ENCODE measurements around the gene GABRD.

Gene GABRD

GRCh38 chr1:2022063-2022770 is 3.1 kb downstream of the GABRD start:
- H3K27me3 ChIP-seq (ENCODE audit: insufficient read depth, low read depth): peaks cover 91% of the 10 kb centered on the region
- no peak overlapping the region for H3K4me2 ChIP-seq
- no peak for TF ChIP-seq CTCF (conservative IDR thresholded peaks at IDR 0.05; ENCODE audit: low read depth, low read length)
- H3K4me3 ChIP-seq (IDR thresholded peaks at IDR 0.05; ENCODE audit: insufficient read depth, low read depth, low read length): no peak overlapping the region
- no peaks in the 10 kb centered on the region for H3K4me1 ChIP-seq (ENCODE audit: low read depth, poor library complexity, severe bottlenecking)
- no peak overlapping the region for H2AFZ ChIP-seq (ENCODE audit: low read depth)
- H3K36me3 ChIP-seq (ENCODE audit: insufficient read depth): no peaks in the 10 kb centered on the region
- H3K27ac ChIP-seq: no peak overlapping the region
- no peaks in the 10 kb centered on the region for H3K79me2 ChIP-seq (ENCODE audit: insufficient read depth, low read depth)
- no peaks in the 10 kb centered on the region for H4K20me1 ChIP-seq (ENCODE audit: insufficient read depth)
- H3K9ac ChIP-seq: no peak overlapping the region

- no peak overlapping the region for H3K9ac ChIP-seq
- no peak for TF ChIP-seq CTCF (conservative IDR thresholded peaks at IDR 0.05; ENCODE audit: low read depth, low read length)
- H3K27me3 ChIP-seq (ENCODE audit: insufficient read depth, low read depth): peaks cover 90% of the 10 kb centered on the region
- H4K20me1 ChIP-seq (ENCODE audit: insufficient read depth): no peaks in the 10 kb centered on the region
- no peak overlapping the region for H2AFZ ChIP-seq (ENCODE audit: low read depth)
- H3K79me2 ChIP-seq (ENCODE audit: insufficient read depth, low read depth): no peaks in the 10 kb centered on the region
- no peak overlapping the region for H3K4me3 ChIP-seq (IDR thresholded peaks at IDR 0.05; ENCODE audit: insufficient read depth, low read depth, low read length)
- H3K4me1 ChIP-seq (ENCODE audit: low read depth, poor library complexity, severe bottlenecking): no peaks in the 10 kb centered on the region
- H3K27ac ChIP-seq: no peak overlapping the region
- no peak overlapping the region for H3K4me2 ChIP-seq
- no peaks in the 10 kb centered on the region for H3K36me3 ChIP-seq (ENCODE audit: insufficient read depth)
Observed at GRCh38 chr1:2023187-2023586, 4.0 kb downstream of the GABRD start.

GRCh38 chr1:2024451-2024850 is 5.3 kb downstream of the GABRD start:
- H3K79me2 ChIP-seq (ENCODE audit: insufficient read depth, low read depth): no peaks in the 10 kb centered on the region
- no peak overlapping the region for H2AFZ ChIP-seq (ENCODE audit: low read depth)
- H3K4me2 ChIP-seq: no peak overlapping the region
- no peaks in the 10 kb centered on the region for H4K20me1 ChIP-seq (ENCODE audit: insufficient read depth)
- no peak for TF ChIP-seq CTCF (conservative IDR thresholded peaks at IDR 0.05; ENCODE audit: low read depth, low read length)
- no peak overlapping the region for H3K9ac ChIP-seq
- H3K27me3 ChIP-seq (ENCODE audit: insufficient read depth, low read depth): peaks cover 95% of the 10 kb centered on the region
- H3K4me1 ChIP-seq (ENCODE audit: low read depth, poor library complexity, severe bottlenecking): no peaks in the 10 kb centered on the region
- no peak overlapping the region for H3K4me3 ChIP-seq (IDR thresholded peaks at IDR 0.05; ENCODE audit: insufficient read depth, low read depth, low read length)
- no peaks in the 10 kb centered on the region for H3K36me3 ChIP-seq (ENCODE audit: insufficient read depth)
- no peak overlapping the region for H3K27ac ChIP-seq

- Histone ChIP-seq H3K27me3 (ENCODE audit: insufficient read depth, low read depth) (peaks cover 96% of the 10 kb centered on the region), H3K9ac (no peak overlapping the region), H3K79me2 (ENCODE audit: insufficient read depth, low read depth) (no peaks in the 10 kb centered on the region), H3K4me2 (no peak overlapping the region), H3K36me3 (ENCODE audit: insufficient read depth) (no peaks in the 10 kb centered on the region), H2AFZ (ENCODE audit: low read depth) (no peak overlapping the region), H3K27ac (no peak overlapping the region), H3K4me3 (IDR thresholded peaks at IDR 0.05; ENCODE audit: insufficient read depth, low read depth, low read length) (no peak overlapping the region), H4K20me1 (ENCODE audit: insufficient read depth) (no peaks in the 10 kb centered on the region), H3K4me1 (ENCODE audit: low read depth, poor library complexity, severe bottlenecking) (no peaks in the 10 kb centered on the region)
- TF ChIP-seq CTCF (conservative IDR thresholded peaks at IDR 0.05; ENCODE audit: low read depth, low read length): no peak
Observed at GRCh38 chr1:2024887-2025286, 5.7 kb downstream of the GABRD start.

Data from KMS-11 (cell line).